ENCODE results near the gene CDC42SE2.

Gene CDC42SE2

DNA sequence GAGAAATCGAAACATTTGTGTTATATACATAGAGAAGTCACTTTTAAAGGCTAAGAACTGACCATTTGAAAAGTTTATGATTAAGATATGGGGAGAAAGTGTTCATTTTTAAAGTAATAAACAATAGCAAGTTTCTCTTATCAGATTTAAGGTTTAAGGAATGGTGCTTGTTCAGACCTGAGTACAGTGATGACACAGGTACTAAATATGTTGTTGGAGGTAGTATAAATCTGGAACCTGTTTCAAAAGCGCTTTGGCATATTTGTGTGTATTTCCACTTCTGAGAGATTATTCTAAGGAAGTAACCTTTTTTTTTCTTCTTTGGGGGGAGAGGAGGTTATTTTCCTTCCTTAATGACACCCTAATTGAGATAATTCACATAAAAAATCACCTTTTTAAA lies 18.4 kb downstream of the CDC42SE2 start:
- H3K4me3 ChIP-seq (ENCODE audit: low read depth, low read length) = no peak overlapping the region
- TF ChIP-seq, protein P1, sequence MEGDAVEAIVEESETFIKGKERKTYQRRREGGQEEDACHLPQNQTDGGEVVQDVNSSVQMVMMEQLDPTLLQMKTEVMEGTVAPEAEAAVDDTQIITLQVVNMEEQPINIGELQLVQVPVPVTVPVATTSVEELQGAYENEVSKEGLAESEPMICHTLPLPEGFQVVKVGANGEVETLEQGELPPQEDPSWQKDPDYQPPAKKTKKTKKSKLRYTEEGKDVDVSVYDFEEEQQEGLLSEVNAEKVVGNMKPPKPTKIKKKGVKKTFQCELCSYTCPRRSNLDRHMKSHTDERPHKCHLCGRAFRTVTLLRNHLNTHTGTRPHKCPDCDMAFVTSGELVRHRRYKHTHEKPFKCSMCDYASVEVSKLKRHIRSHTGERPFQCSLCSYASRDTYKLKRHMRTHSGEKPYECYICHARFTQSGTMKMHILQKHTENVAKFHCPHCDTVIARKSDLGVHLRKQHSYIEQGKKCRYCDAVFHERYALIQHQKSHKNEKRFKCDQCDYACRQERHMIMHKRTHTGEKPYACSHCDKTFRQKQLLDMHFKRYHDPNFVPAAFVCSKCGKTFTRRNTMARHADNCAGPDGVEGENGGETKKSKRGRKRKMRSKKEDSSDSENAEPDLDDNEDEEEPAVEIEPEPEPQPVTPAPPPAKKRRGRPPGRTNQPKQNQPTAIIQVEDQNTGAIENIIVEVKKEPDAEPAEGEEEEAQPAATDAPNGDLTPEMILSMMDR (IDR thresholded peaks at IDR 0.05; ENCODE audit: borderline replicate concordance, insufficient read depth, low read depth, low read length) = no peak

DNA sequence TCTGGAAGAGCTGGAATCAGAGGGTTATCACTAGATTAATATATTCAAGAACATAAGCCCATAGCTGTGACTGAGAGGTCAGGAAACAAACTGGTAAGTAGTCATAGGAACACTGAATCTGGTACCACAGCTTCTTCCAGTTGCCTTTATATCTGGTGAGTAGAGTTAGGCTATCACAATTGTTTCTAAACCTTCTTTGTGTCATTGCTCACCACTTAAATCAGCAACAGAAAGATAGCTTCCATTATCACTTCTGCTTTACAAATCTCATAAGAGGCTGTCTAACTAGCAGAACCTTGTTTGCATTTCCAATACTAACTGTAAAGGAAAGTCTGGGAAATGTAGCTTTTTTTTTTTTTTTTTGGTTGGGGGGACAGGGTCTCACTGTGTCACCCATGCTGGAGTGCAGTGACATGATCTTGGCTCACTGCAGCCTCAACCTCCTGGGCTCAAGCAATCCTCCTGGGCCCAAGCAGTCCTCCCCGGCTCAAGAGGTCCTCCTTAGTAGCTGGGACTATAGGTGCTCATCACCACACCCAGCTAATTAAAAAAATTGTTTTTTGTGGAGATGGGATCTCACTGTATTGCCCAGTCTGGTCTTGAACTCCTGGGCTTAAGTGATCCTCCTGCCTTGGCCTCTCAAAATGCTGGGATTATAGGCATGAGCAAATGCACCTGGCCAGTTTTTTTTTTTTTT lies 22.0 kb downstream of the CDC42SE2 start:
- TF ChIP-seq, protein P1 (IDR thresholded peaks at IDR 0.05; ENCODE audit: borderline replicate concordance, insufficient read depth, low read depth, low read length) = no peak
- no peak overlapping the region for H3K4me3 ChIP-seq (ENCODE audit: low read depth, low read length)

DNA sequence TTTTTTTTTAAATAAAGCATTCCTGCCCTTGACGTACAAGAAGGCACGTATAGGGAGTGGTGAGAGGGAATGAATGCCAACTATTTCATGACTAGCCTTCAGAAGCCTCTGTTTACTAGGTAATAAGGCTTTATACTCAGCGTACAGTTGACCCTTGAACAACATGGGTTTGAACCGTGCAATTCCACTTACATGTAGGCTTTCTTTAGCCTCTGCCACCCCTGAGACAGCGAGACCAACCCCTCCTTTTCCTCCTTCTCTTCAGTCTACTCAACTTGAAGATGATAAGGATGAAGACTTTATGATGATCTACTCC lies 22.5 kb downstream of the CDC42SE2 start:
- H3K4me3 ChIP-seq (ENCODE audit: low read depth, low read length) = no peak overlapping the region
- TF ChIP-seq, protein P1 (IDR thresholded peaks at IDR 0.05; ENCODE audit: borderline replicate concordance, insufficient read depth, low read depth, low read length) = no peak

DNA sequence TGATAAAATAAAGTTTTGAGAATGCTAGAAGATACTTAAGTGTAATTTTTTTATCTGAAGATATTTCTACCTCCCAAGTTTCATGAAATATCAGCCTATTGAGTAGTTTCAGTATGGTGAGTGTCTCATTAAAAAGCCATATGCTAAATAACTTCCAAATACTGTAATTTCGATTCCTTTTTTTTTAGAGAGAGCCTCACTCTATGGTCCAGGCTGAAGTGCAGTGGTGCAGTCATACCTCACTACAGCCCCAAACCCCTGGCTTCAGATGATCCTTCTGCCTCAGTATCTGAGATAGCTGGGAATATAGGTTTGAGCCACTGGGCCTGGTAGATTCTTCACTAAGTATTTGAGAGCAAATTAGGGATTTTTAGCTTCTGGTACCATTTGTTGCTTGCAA lies 24.5 kb downstream of the CDC42SE2 start:
- TF ChIP-seq, protein P1 (IDR thresholded peaks at IDR 0.05; ENCODE audit: borderline replicate concordance, insufficient read depth, low read depth, low read length) = no peak
- no peak overlapping the region for H3K4me3 ChIP-seq (ENCODE audit: low read depth, low read length)

DNA sequence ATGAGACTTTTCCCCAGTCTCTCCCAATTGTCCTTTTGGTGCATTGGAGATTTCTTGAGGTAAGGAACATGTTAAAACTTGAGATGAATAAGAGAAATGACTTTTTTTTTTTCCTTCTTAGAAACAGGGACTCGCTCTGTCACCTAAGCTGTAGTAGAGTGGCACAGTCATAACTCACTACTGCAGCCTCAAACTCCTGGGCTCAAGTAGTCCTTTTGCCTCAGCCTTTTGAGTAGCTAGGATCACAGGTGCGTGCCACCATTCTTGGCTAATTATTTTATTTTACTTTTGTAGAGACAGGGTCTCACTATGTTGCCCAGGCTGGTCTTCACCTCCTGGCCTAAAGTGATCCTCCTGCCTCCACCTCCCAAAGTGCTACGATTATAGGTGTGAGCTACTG lies 25.9 kb downstream of the CDC42SE2 start:
- TF ChIP-seq, protein P1 (IDR thresholded peaks at IDR 0.05; ENCODE audit: borderline replicate concordance, insufficient read depth, low read depth, low read length) = no peak

DNA sequence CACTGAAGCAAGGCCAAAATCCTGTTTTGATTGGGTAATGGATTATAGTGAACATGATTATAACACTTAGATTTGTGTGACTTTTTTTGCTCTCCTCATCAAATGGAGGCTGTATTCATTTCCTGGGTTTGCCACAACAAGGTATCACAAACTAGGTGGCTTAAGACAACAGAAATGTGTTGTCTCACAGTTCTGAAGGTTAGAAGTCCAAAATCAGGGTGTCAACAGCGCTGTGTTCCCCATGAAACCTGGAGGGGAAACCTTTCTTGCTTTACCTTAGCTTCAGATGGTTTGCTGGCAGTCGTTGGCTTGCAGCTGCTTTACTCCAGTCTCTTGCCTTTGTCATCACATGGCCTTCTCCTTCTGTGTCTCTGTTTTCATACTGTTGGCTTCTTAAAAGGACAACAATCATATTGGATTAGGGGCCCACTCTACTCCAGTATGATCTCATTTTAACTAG lies 32.4 kb downstream of the CDC42SE2 start:
- TF ChIP-seq, protein P1 (IDR thresholded peaks at IDR 0.05; ENCODE audit: borderline replicate concordance, insufficient read depth, low read depth, low read length) = no peak
- H3K4me3 ChIP-seq (ENCODE audit: low read depth, low read length) = no peak overlapping the region

More for the DNA sequence above, 25.9 kb downstream of the CDC42SE2 start:
- no peak overlapping the region for H3K4me3 ChIP-seq (ENCODE audit: low read depth, low read length)

DNA sequence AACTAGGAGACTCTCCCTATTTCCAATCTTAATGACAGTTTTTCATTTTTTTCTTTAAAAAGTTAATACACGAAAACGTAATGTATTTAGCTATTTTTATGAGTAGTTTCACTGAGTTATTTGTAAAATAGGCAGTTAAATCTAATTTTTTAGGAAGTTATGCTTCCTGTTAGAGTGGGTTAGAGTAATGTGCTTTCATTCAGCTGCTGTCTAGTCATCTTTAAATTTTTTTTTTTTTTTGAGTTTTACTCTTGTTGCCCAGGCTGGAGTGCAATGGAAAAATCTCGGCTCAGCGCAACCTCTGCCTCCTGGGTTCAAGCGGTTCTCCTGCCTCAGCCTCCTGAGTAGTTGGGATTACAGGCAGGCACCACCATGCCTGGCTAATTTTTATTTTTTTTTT lies 34.0 kb downstream of the CDC42SE2 start:
- TF ChIP-seq, protein P1 (IDR thresholded peaks at IDR 0.05; ENCODE audit: borderline replicate concordance, insufficient read depth, low read depth, low read length) = no peak
- H3K4me3 ChIP-seq (ENCODE audit: low read depth, low read length) = no peak overlapping the region
